DMS 273 (cell line): ENCODE data around the gene CNTN5.

Experiments used
- DNase-seq: peaks from one replicate; lab custom pipeline; 2025; ENCODE audit not compliant: unreplicated experiment; lab: John Stamatoyannopoulos, UW

Gene CNTN5

DNA sequence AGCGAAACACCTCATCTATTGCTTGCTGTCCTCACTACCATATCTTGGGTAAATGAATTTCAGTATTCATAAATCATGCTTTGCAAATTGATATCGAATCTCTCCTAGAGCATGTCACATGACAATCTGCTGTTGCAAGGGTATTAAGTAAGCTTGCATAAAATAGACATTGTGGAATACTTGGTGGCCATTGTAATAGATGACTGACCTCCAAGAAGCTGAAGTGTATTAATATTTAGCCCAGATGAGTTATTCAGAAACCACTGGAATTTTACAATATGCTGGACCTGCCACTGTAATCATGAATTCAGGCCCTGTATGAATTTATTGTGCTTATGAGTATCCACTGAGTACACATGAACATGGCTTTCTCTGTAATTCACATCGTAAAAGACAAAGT, 1376.7 kb downstream of the CNTN5 start:
- DNase-seq = no peak

DNA sequence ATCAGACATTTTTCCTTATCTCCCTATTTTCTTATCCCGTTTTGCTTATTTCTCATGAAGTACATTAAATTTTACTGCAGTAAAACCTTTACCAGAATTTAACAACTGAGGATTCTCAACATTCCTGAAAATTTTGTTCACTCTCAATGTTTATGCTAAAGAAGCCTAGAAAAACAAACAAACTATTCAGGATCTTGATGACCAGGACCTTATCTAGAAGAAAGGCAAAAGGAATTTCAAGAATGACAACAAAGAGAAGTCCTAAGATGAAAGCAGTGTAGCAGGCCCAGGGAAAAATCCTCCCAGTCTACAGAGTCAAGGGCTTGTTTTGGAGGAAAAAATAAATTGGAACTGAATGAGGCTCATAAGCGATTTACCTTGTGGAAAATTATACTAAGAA, 1383.1 kb downstream of the CNTN5 start:
- DNase-seq = no peak

GRCh38 chr11:100404907-100405306, 1384.2 kb downstream of the CNTN5 start:
- DNase-seq = no peak
